Gastrocnemius medialis (tissue), 4 donors: ENCODE data around the gene CERK. TPM values are rescaled to one million over a fixed set of nuclear protein-coding genes. Genes with fewer than 3 reads are reported as not detected.

Source experiments
- ATAC-seq, 2 donors: fragments of 150-250 bp; one replicate each; pipeline ENCODE4 v1.9.1; 2016
- DNase-seq, 2 donors: peaks; one replicate each; pipeline ENCODE4 v3.0.0-alpha.2; 2019
- H3K27ac ChIP-seq, 4 donors: fragments of 200-600 bp; sonication (generic); 1 replicate in 1 of 4; 2 replicates in 3 of 4; pipeline ENCODE4 v1.5.1; 2016 to 2018; ENCODE audit warnings: mild to moderate bottlenecking in 2 of 4, moderate library complexity in 1 of 4
- H3K27me3 ChIP-seq, 3 donors: fragments of 200-600 bp; sonication (generic) in 2 of 3; 1 replicate in 1 of 3; 2 replicates in 2 of 3; pipeline versions ENCODE4 v1.5.1 to v1.6.0; 2016 to 2019; ENCODE audit warnings: mild to moderate bottlenecking in 1 of 3, moderate library complexity in 1 of 3
- H3K36me3 ChIP-seq, 2 donors: fragments of 200-600 bp; sonication (generic) in 1 of 2; one replicate each; pipeline ENCODE4 v1.5.1; 2017 to 2018
- H3K4me1 ChIP-seq, 2 donors: fragments of 200-600 bp; sonication (generic) in 1 of 2; one replicate each; pipeline ENCODE4 v1.5.1; 2016 to 2017; ENCODE audit warnings: mild to moderate bottlenecking in 2 of 2
- H3K4me3 ChIP-seq, 4 donors: fragments of 200-600 bp; sonication (generic) in 3 of 4; 1 replicate in 1 of 4; 2 replicates in 3 of 4; pipeline ENCODE4 v1.5.1; 2016 to 2019; ENCODE audit warnings: mild to moderate bottlenecking in 2 of 4
- H3K9me3 ChIP-seq, 3 donors: fragments of 200-600 bp; sonication (generic) in 2 of 3; 1 replicate in 1 of 3; 2 replicates in 2 of 3; pipeline ENCODE4 v1.5.1; 2016 to 2019
- POLR2A ChIP-seq, 2 donors: fragments of 450-650 bp; IDR thresholded peaks; one replicate each; pipeline ENCODE4 v1.6.1; 2017; ENCODE audit warnings: antibody characterized with exemption in 2 of 2, mild to moderate bottlenecking in 2 of 2, moderate library complexity in 2 of 2
- in situ Hi-C, 4 donors: fragments of 200-750 bp; cut with MboI; loops; one replicate each; pipeline versions ENCODE4 v1.15.0 to v1.8.0; 2017; ENCODE audit warnings: low sequenced_read_pairs in 4 of 4
- intact Hi-C: fragments of 100-400 bp; cut with DNase I; formaldehyde crosslinking; loops from one replicate; pipeline ENCODE4 v1.15.1; 2023; ENCODE audit warnings: low total_unique reads
- total RNA-seq, 4 donors: library from RNA; depleted of rRNA; stranded (reverse); fragments of >200 nt; gene quantifications; one replicate each; pipeline versions ENCODE4 v1.1.0 to v1.2.3, GENCODE V29; 2016
- TF ChIP-seq, protein P1 (sequence below), 5 experiments: fragments of 450-650 bp in 3 of 5; fragments of 200-600 bp in 2 of 5; sonication (generic) in 2 of 5; IDR thresholded peaks in 4 of 5; conservative IDR thresholded peaks in 1 of 5; 1 replicate in 4 of 5; 2 replicates in 1 of 5; pipeline ENCODE4 v1.5.1; 2016 to 2019; ENCODE audit warnings: antibody characterized with exemption in 5 of 5, mild to moderate bottlenecking in 3 of 5, moderate library complexity in 3 of 5

Gene CERK
- total RNA-seq, 4 donors from 2014 or later: 32.7 to 38.7 (median 34.8) TPM

GRCh38 chr22:46728470-46728869 lies 9.6 kb downstream of the CERK start:
- in situ Hi-C loops (no loop called here), intact Hi-C loops (no loop called here)
- DNase-seq (no peak), ATAC-seq (no peak)
- peak overlapping the region; percentile 62 to 79 (median 70) for H3K27ac ChIP-seq
- no peaks in the 10 kb centered on the region for H3K9me3 ChIP-seq
- H3K4me3 ChIP-seq: no peak overlapping the region
- H3K4me1 ChIP-seq: peaks cover 48 to 54% of the 10 kb centered on the region in 2 donors
- TF ChIP-seq, protein P1, sequence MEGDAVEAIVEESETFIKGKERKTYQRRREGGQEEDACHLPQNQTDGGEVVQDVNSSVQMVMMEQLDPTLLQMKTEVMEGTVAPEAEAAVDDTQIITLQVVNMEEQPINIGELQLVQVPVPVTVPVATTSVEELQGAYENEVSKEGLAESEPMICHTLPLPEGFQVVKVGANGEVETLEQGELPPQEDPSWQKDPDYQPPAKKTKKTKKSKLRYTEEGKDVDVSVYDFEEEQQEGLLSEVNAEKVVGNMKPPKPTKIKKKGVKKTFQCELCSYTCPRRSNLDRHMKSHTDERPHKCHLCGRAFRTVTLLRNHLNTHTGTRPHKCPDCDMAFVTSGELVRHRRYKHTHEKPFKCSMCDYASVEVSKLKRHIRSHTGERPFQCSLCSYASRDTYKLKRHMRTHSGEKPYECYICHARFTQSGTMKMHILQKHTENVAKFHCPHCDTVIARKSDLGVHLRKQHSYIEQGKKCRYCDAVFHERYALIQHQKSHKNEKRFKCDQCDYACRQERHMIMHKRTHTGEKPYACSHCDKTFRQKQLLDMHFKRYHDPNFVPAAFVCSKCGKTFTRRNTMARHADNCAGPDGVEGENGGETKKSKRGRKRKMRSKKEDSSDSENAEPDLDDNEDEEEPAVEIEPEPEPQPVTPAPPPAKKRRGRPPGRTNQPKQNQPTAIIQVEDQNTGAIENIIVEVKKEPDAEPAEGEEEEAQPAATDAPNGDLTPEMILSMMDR (IDR thresholded peaks at IDR 0.05 in 4 of 5, conservative IDR thresholded peaks at IDR 0.05 in 1 of 5): no peak
- no peak for TF ChIP-seq POLR2A (IDR thresholded peaks at IDR 0.05)
- no peaks in the 10 kb centered on the region for H3K36me3 ChIP-seq
- no peaks in the 10 kb centered on the region for H3K27me3 ChIP-seq

GRCh38 chr22:46727813-46728364 lies 10.2 kb downstream of the CERK start:
- Histone ChIP-seq H3K27me3 (no peaks in the 10 kb centered on the region), H3K36me3 (no peaks in the 10 kb centered on the region), H3K9me3 (no peaks in the 10 kb centered on the region), H3K27ac (peak overlapping the region; percentile 62 to 79 (median 70)), H3K4me3 (no peak overlapping the region), H3K4me1 (peaks cover 48 to 53% of the 10 kb centered on the region in 2 donors)
- TF ChIP-seq, protein P1 (IDR thresholded peaks at IDR 0.05 in 4 of 5, conservative IDR thresholded peaks at IDR 0.05 in 1 of 5): no peak
- no peak for TF ChIP-seq POLR2A (IDR thresholded peaks at IDR 0.05)
- DNase-seq (no peak), ATAC-seq (no peak)
- intact Hi-C loops: no loop called here
- in situ Hi-C loops: no loop called here

GRCh38 chr22:46726986-46727317 lies 11.1 kb downstream of the CERK start:
- TF ChIP-seq, protein P1 (IDR thresholded peaks at IDR 0.05 in 4 of 5, conservative IDR thresholded peaks at IDR 0.05 in 1 of 5): no peak
- TF ChIP-seq POLR2A (IDR thresholded peaks at IDR 0.05): no peak
- intact Hi-C loops (no loop called here), in situ Hi-C loops (no loop called here)
- no peak overlapping the region for H3K27ac ChIP-seq
- H3K27me3 ChIP-seq: no peaks in the 10 kb centered on the region
- no peaks in the 10 kb centered on the region for H3K36me3 ChIP-seq
- H3K4me1 ChIP-seq: peaks cover 40 to 49% of the 10 kb centered on the region in 2 donors
- no peak overlapping the region for H3K4me3 ChIP-seq
- no peaks in the 10 kb centered on the region for H3K9me3 ChIP-seq
- DNase-seq (no peak), ATAC-seq (no peak)

DNA sequence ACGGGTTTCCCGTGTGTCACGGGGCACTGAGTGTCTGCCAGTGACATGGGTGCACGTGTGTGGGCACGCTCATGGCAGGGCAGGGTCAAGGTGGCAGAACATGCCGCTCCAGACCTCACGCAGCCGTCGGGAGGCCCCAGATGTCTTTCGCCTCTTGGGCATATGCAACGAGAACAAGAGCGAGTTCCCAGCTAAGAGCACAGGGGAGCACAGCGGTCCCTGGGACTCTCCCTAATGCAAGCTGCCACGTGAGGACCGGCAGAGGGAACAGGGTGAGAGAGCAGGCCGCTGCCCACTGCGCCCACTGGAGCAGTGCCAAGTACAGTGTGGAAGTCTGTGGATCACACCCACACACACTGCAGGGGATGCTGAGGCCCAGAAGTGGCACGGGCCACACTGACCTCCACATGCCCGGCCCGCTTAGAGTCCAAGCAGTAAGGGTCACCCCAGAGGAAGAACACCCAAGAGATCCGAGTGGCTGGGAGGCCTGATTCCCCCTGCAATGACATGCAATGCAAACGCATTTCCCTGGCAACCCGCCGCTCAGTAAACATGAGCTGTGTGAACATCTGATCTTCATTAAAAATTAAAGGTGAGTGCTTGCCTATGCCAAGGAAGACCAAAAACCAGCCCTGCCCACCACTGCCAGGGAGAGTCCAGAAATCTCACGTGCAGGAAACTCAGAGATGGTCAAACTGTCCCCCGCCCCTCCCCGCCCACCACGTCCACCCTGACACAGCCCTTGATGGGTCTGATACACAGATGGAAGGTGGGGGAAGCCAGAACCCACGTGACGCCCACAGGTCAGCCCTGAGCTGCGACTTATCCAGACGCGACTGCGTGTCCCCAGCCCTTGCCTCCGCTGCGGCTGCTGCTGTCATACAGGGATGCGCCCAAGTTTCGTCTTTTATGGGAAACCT lies 11.7 kb downstream of the CERK start:
- DNase-seq (no peak), ATAC-seq (no peak)
- in situ Hi-C loops: no loop called here
- H3K9me3 ChIP-seq: no peaks in the 10 kb centered on the region
- intact Hi-C loops: no loop called here
- no peak overlapping the region for H3K4me3 ChIP-seq
- H3K36me3 ChIP-seq: no peaks in the 10 kb centered on the region
- no peaks in the 10 kb centered on the region for H3K27me3 ChIP-seq
- peaks cover 34 to 47% of the 10 kb centered on the region in 2 donors for H3K4me1 ChIP-seq
- TF ChIP-seq, protein P1 (IDR thresholded peaks at IDR 0.05 in 4 of 5, conservative IDR thresholded peaks at IDR 0.05 in 1 of 5): no peak
- TF ChIP-seq POLR2A (IDR thresholded peaks at IDR 0.05): no peak
- peak overlapping the region in 1 of 4 donors; percentile 28 for H3K27ac ChIP-seq
